Omental fat pad (tissue), 4 donors: Measurements from ENCODE around the gene CMTM1. TPM values are rescaled to one million over a fixed set of nuclear protein-coding genes. Genes with fewer than 3 reads are reported as not detected.
"Not testable (repeated sequence)": the region's sequence is repeated elsewhere in the genome, so short reads cannot be mapped to it uniquely, and the experiment has no call there.

Source experiments
- ATAC-seq: fragments of 150-250 bp; one replicate; pipeline ENCODE4 v1.9.1; 2016; ENCODE audit warnings: mild to moderate bottlenecking, moderate library complexity; ENCODE audit not compliant: low FRiP score
- DNase-seq: peaks from one replicate; pipeline ENCODE4 v3.0.0-alpha.2; 2019; ENCODE audit warnings: low spot score
- CTCF ChIP-seq, 3 donors: fragments of 450-650 bp; IDR thresholded peaks; one replicate each; pipeline ENCODE4 v1.5.1; 2016 to 2017; ENCODE audit warnings: antibody characterized with exemption in 3 of 3, mild to moderate bottlenecking in 3 of 3, moderate library complexity in 2 of 3
- total RNA-seq, 4 donors: library from RNA; depleted of rRNA; stranded (reverse); fragments of >200 nt; gene quantifications; one replicate each; pipeline ENCODE4 v1.1.0, GENCODE V29; 2016

The CMTM1 gene
- total RNA-seq, 4 donors from 2014 or later, result 0.93 to 1.1 (median 0.98) TPM

GRCh38 chr16:66608241-66609138 lies 42.3 kb downstream of the CMTM1 start:
- ATAC-seq (peak; percentile 45), DNase-seq (peak; percentile 71)
- peak in 1 of 3 donors; percentile 42 for TF ChIP-seq CTCF (IDR thresholded peaks at IDR 0.05)

GRCh38 chr16:66609139-66609510 lies 42.9 kb downstream of the CMTM1 start:
- TF ChIP-seq CTCF (IDR thresholded peaks at IDR 0.05), result no peak
- ATAC-seq, result no peak
- DNase-seq, result no peak

GRCh38 chr16:66610111-66610820 lies 44.0 kb downstream of the CMTM1 start:
- ATAC-seq (no peak), DNase-seq (no peak)
- no peak for TF ChIP-seq CTCF (IDR thresholded peaks at IDR 0.05)

- ATAC-seq, result not testable (repeated sequence)
These were observed 45.7 kb downstream of the CMTM1 start for GRCh38 chr16:66611911-66612310.

GRCh38 chr16:66612422-66612821 lies 46.2 kb downstream of the CMTM1 start:
- TF ChIP-seq CTCF (IDR thresholded peaks at IDR 0.05), result no peak
- no peak for ATAC-seq

More at GRCh38 chr16:66611911-66612310, 45.7 kb downstream of the CMTM1 start:
- not testable (repeated sequence) for DNase-seq

GRCh38 chr16:66614161-66614802 lies 48.0 kb downstream of the CMTM1 start:
- ATAC-seq (no peak), DNase-seq (no peak)
- no peak for TF ChIP-seq CTCF (IDR thresholded peaks at IDR 0.05)

More at GRCh38 chr16:66612422-66612821, 46.2 kb downstream of the CMTM1 start:
- no peak for DNase-seq

- no peak for DNase-seq
- no peak for TF ChIP-seq CTCF (IDR thresholded peaks at IDR 0.05)
- no peak for ATAC-seq
These were observed 49.9 kb downstream of the CMTM1 start for GRCh38 chr16:66616169-66616568.
